ENCODE data around the gene OSBP2.

DNA sequence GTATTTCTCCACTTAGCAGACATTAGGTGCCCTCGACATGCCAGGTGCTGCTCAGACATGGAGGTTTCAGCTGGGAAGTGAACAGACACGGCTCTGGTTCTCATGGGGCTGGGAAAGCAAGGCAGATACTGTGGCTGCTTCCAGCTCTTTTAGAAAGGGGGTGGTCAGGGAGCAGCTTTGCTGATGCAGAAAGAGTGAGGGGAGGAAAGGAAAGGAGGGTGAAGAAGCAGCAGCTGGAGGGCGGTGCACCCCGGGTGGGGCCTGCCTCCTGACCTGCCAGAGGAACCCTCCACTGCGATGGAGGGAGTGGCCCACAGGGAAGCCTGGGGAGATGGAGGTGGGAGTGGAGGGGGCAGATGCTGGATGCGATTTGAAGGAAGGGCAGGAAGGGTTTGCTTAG, 197.1 kb downstream of the OSBP2 start:
- no peak for TF ChIP-seq RAD21 (conservative IDR thresholded peaks at IDR 0.05 in 1 of 2, IDR thresholded peaks at IDR 0.05 in 1 of 2)
- TF ChIP-seq, protein P1, sequence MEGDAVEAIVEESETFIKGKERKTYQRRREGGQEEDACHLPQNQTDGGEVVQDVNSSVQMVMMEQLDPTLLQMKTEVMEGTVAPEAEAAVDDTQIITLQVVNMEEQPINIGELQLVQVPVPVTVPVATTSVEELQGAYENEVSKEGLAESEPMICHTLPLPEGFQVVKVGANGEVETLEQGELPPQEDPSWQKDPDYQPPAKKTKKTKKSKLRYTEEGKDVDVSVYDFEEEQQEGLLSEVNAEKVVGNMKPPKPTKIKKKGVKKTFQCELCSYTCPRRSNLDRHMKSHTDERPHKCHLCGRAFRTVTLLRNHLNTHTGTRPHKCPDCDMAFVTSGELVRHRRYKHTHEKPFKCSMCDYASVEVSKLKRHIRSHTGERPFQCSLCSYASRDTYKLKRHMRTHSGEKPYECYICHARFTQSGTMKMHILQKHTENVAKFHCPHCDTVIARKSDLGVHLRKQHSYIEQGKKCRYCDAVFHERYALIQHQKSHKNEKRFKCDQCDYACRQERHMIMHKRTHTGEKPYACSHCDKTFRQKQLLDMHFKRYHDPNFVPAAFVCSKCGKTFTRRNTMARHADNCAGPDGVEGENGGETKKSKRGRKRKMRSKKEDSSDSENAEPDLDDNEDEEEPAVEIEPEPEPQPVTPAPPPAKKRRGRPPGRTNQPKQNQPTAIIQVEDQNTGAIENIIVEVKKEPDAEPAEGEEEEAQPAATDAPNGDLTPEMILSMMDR (IDR thresholded peaks at IDR 0.05) = no peak
- no peak for TF ChIP-seq MAZ (IDR thresholded peaks at IDR 0.05; ENCODE audit: borderline replicate concordance, low read depth, low read length)
- TF ChIP-seq KDM1A (IDR thresholded peaks at IDR 0.05; ENCODE audit: low read depth) = no peak
- TF ChIP-seq PBX3 (IDR thresholded peaks at IDR 0.05) = no peak
- no peak for TF ChIP-seq ESRRA (IDR thresholded peaks at IDR 0.05; ENCODE audit: borderline replicate concordance, low read length)
- no peak for TF ChIP-seq CHD2 (IDR thresholded peaks at IDR 0.05; ENCODE audit: low read length, partially characterized antibody)
- TF ChIP-seq POLR2A (IDR thresholded peaks at IDR 0.05; ENCODE audit: low read length) = no peak
- TF ChIP-seq RCOR1 (IDR thresholded peaks at IDR 0.05; ENCODE audit: low read depth, low read length) = no peak
- no peak for TF ChIP-seq EP300 (IDR thresholded peaks at IDR 0.05)

Data from A549 (cell line).